HEK293T (cell line): ENCODE data around the gene CRIM1.
"Not testable (repeated sequence)": the region's sequence is repeated elsewhere in the genome, so short reads cannot be mapped to it uniquely, and the experiment has no call there.

ENCODE experiments used
- CTCF ChIA-PET: fragments of 350-600 bp; formaldehyde crosslinking; extraction: SDS; loops from one replicate; lab custom pipeline; 2021; ENCODE audit warnings: antibody characterized with exemption, inconsistent platforms; lab: Yijun Ruan, JAX
- POLR2A ChIA-PET: fragments of 350-600 bp; formaldehyde crosslinking; extraction: SDS; loops from one replicate; lab custom pipeline; 2020; ENCODE audit warnings: antibody characterized with exemption, inconsistent platforms; lab: Yijun Ruan, JAX
- DNase-seq: peaks from one replicate; pipeline ENCODE4 v3.0.0; 2012; ENCODE audit warnings: mixed read lengths; ENCODE audit errors: extremely low spot score
- ARNT ChIP-seq: fragments of 450-650 bp; IDR thresholded peaks from 2 replicates; pipeline ENCODE4 v1.6.1; 2017; ENCODE audit warnings: mild to moderate bottlenecking
- BHLHE40 ChIP-seq: fragments of 450-650 bp; IDR thresholded peaks from 2 replicates; pipeline ENCODE4 v1.6.1; 2016; ENCODE audit warnings: mild to moderate bottlenecking, moderate library complexity, borderline replicate concordance
- CTBP1 ChIP-seq: fragments of 450-650 bp; IDR thresholded peaks from 2 replicates; pipeline ENCODE4 v1.6.1; 2016; ENCODE audit warnings: borderline replicate concordance
- ELF4 ChIP-seq: fragments of 450-650 bp; IDR thresholded peaks from 2 replicates; pipeline ENCODE4 v1.6.1; 2017; ENCODE audit warnings: antibody characterized with exemption
- FOXA1 ChIP-seq: fragments of 450-650 bp; IDR thresholded peaks from 2 replicates; pipeline ENCODE4 v1.6.1; 2016; ENCODE audit warnings: mild to moderate bottlenecking
- FOXK2 ChIP-seq: fragments of 450-650 bp; IDR thresholded peaks from 2 replicates; pipeline ENCODE4 v1.6.1; 2016; ENCODE audit warnings: mild to moderate bottlenecking
- FOXM1 ChIP-seq: fragments of 450-650 bp; IDR thresholded peaks from 2 replicates; pipeline ENCODE4 v1.6.1; 2017; ENCODE audit warnings: mild to moderate bottlenecking, borderline replicate concordance
- HDGF ChIP-seq: fragments of 450-650 bp; IDR thresholded peaks from 2 replicates; pipeline ENCODE4 v1.6.1; 2017; ENCODE audit warnings: antibody characterized with exemption, borderline replicate concordance
- L3MBTL2 ChIP-seq: fragments of 450-650 bp; conservative IDR thresholded peaks from 2 replicates; pipeline ENCODE4 v1.6.1; 2016; ENCODE audit warnings: mild to moderate bottlenecking
- LEF1 ChIP-seq: fragments of 450-650 bp; IDR thresholded peaks from 2 replicates; pipeline ENCODE4 v1.6.1; 2017; ENCODE audit warnings: mild to moderate bottlenecking, borderline replicate concordance
- SP1 ChIP-seq: fragments of 450-650 bp; IDR thresholded peaks from 2 replicates; pipeline ENCODE4 v1.6.1; 2017
- SUZ12 ChIP-seq: fragments of 450-650 bp; IDR thresholded peaks from 2 replicates; pipeline ENCODE4 v1.6.1; 2016; ENCODE audit warnings: mild to moderate bottlenecking
- TARDBP ChIP-seq: fragments of 450-650 bp; IDR thresholded peaks from 2 replicates; pipeline ENCODE4 v1.6.1; 2016
- ZNF384 ChIP-seq: fragments of 450-650 bp; IDR thresholded peaks from 2 replicates; pipeline ENCODE4 v1.6.1; 2016
- TF ChIP-seq, protein P1 (sequence below): fragments of 450-650 bp; IDR thresholded peaks from 2 replicates; pipeline ENCODE4 v1.6.1; 2016

The CRIM1 gene, protein sequence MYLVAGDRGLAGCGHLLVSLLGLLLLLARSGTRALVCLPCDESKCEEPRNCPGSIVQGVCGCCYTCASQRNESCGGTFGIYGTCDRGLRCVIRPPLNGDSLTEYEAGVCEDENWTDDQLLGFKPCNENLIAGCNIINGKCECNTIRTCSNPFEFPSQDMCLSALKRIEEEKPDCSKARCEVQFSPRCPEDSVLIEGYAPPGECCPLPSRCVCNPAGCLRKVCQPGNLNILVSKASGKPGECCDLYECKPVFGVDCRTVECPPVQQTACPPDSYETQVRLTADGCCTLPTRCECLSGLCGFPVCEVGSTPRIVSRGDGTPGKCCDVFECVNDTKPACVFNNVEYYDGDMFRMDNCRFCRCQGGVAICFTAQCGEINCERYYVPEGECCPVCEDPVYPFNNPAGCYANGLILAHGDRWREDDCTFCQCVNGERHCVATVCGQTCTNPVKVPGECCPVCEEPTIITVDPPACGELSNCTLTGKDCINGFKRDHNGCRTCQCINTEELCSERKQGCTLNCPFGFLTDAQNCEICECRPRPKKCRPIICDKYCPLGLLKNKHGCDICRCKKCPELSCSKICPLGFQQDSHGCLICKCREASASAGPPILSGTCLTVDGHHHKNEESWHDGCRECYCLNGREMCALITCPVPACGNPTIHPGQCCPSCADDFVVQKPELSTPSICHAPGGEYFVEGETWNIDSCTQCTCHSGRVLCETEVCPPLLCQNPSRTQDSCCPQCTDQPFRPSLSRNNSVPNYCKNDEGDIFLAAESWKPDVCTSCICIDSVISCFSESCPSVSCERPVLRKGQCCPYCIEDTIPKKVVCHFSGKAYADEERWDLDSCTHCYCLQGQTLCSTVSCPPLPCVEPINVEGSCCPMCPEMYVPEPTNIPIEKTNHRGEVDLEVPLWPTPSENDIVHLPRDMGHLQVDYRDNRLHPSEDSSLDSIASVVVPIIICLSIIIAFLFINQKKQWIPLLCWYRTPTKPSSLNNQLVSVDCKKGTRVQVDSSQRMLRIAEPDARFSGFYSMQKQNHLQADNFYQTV

GRCh38 chr2:36355151-36355889, at the start of gene CRIM1:
TSS of gene CRIM1 (plus strand) at chr2:36355778. CDS start at chr2:36356293, 515 bp downstream.
- CTCF ChIA-PET, result interaction anchor here (0.9 to 1.4 kb wide), 3 partner anchors 105 to 316 kb away, joined by 3 to 6 read pairs (median 3); no protein-coding TSS in a partner anchor
- TF ChIP-seq LEF1 (no peak), ELF4 (no peak), CTBP1 (no peak), FOXK2 (no peak), ARNT (no peak)
- DNase-seq, result peak; percentile 75
- POLR2A ChIA-PET, result interaction anchor here (1.2 to 1.4 kb wide), 3 partner anchors 13 to 145 kb away, joined by 3 to 4 read pairs (median 3); no protein-coding TSS in a partner anchor

GRCh38 chr2:36307441-36307840, 48.1 kb upstream of the CRIM1 start:
- no peak for DNase-seq
- ChIA-PET POLR2A (no interaction called here), CTCF (no interaction called here)
- TF ChIP-seq FOXK2 (no peak), ZNF384 (no peak), ARNT (no peak), CTBP1 (no peak), TARDBP (no peak)

DNA sequence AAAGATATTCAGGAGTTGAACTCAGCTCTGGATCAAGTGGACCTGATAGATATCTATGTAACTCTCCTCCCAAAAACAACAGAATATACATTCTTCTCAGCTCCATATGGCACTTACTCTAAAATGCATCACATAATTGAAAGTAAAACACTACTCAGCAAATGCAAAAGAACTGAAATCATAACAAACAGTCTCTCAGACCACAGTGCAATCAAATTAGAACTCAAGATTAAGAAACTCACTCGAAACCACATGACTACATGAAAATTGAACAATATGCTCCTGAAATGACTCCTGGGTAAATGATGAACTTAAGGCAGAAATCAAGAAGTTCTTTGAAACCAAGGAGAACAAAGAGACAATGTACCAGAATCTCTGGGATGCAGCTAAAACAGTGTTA, 45.1 kb upstream of the CRIM1 start:
- POLR2A ChIA-PET, CTCF ChIA-PET, DNase-seq: not testable (repeated sequence)

DNA sequence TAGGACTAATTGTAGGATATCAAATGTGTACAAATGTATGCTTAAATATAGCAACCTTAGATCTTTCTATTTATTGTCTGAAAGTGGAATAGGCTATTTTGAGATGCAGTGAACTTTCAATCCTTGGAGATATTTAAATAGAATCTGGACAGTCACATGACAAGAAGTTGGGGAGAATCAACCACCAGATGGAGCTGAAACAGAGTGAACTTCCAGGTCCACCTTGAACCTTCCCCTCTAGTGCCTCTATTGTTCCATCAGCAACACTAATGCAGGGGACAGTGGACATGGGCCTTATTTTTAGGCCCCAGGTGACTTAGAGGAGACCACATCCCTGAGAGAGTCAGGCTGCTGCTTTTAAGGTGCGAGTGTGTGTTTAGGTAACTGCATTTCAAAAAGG, 37.0 kb upstream of the CRIM1 start:
- DNase-seq, result no peak
- ChIA-PET POLR2A (no interaction called here), CTCF (no interaction called here)
- TF ChIP-seq, protein P1, sequence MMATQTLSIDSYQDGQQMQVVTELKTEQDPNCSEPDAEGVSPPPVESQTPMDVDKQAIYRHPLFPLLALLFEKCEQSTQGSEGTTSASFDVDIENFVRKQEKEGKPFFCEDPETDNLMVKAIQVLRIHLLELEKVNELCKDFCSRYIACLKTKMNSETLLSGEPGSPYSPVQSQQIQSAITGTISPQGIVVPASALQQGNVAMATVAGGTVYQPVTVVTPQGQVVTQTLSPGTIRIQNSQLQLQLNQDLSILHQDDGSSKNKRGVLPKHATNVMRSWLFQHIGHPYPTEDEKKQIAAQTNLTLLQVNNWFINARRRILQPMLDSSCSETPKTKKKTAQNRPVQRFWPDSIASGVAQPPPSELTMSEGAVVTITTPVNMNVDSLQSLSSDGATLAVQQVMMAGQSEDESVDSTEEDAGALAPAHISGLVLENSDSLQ, result no peak
- TF ChIP-seq L3MBTL2, result no peak

DNA sequence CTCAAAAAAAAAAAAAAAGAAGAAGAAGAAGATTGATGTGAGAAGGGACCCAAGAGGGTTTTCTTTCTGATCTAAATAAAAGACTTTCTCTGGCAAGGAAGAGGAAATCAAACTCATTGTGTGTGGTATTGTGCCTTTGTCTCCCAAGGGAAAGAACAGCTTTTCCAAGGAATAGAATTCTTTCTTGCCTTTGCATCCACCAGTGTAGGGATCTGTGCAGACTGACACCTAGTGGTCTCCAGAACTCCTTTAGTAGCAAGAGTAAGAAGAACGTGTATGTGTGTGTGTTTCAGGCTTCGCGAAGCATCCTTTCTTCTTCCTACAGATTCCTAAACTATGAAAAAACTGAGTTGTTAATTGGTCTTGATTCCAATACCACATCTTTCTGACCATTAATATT, 33.5 kb upstream of the CRIM1 start:
- ChIA-PET CTCF (no interaction called here), POLR2A (no interaction called here)
- peak; percentile 21 for DNase-seq
- no peak for TF ChIP-seq BHLHE40
- no peak for TF ChIP-seq FOXA1
- TF ChIP-seq ELF4, result no peak
- no peak for TF ChIP-seq HDGF
- TF ChIP-seq SUZ12, result no peak
- TF ChIP-seq, protein P1, result no peak
- no peak for TF ChIP-seq SP1
- TF ChIP-seq FOXK2, result no peak
- no peak for TF ChIP-seq LEF1
- TF ChIP-seq ARNT, result no peak

GRCh38 chr2:36326286-36326685, 29.3 kb upstream of the CRIM1 start:
- ChIA-PET POLR2A (no interaction called here), CTCF (no interaction called here)
- TF ChIP-seq SP1 (no peak), FOXM1 (no peak), CTBP1 (no peak), ZNF384 (no peak)
- DNase-seq, result no peak

GRCh38 chr2:36329251-36329650, 26.3 kb upstream of the CRIM1 start:
- TF ChIP-seq TARDBP (no peak), L3MBTL2 (no peak), BHLHE40 (no peak)
- ChIA-PET CTCF (no interaction called here), POLR2A (no interaction called here)
- DNase-seq, result no peak
